H9 (cell line): ENCODE measurements around the gene KIF6. TPM values are rescaled to one million over a fixed set of nuclear protein-coding genes. Genes with fewer than 3 reads are reported as not detected.

Source experiments
- DNase-seq: peaks from one replicate; pipeline ENCODE4 v3.0.0-alpha.2; 2017
- H2AFZ ChIP-seq: one replicate; pipeline ENCODE4 v1.6.1; 2013; ENCODE audit warnings: mild to moderate bottlenecking, low read length, control low read depth, moderate library complexity
- H2AK5ac ChIP-seq: 2 replicates; pipeline ENCODE4 v1.6.1; 2013; ENCODE audit warnings: low read length, control low read depth, mixed read lengths; ENCODE audit not compliant: insufficient read length
- H2BK120ac ChIP-seq: one replicate; pipeline ENCODE4 v1.6.1; 2013; ENCODE audit warnings: low read depth, mild to moderate bottlenecking, low read length, control low read depth, inconsistent platforms; ENCODE audit not compliant: poor library complexity, severe bottlenecking
- H2BK12ac ChIP-seq: 2 replicates; pipeline ENCODE4 v1.6.1; 2013; ENCODE audit warnings: low read length, control low read depth, mixed read lengths, low read depth; ENCODE audit not compliant: insufficient read length
- H2BK15ac ChIP-seq: 2 replicates; pipeline ENCODE4 v1.6.1; 2013; ENCODE audit warnings: low read depth, low read length, control low read depth
- H2BK20ac ChIP-seq: one replicate; pipeline ENCODE4 v1.6.1; 2013; ENCODE audit warnings: low read depth, mild to moderate bottlenecking, low read length, control low read depth, inconsistent platforms; ENCODE audit not compliant: poor library complexity, severe bottlenecking
- H2BK5ac ChIP-seq: 2 replicates; pipeline ENCODE4 v1.6.1; 2013; ENCODE audit warnings: low read length, control low read depth, mixed read lengths; ENCODE audit not compliant: insufficient read length
- H3K14ac ChIP-seq: 2 replicates; pipeline ENCODE4 v1.6.1; 2013; ENCODE audit warnings: low read length, control low read depth; ENCODE audit not compliant: insufficient read depth
- H3K18ac ChIP-seq: 2 replicates; pipeline ENCODE4 v1.6.1; 2013; ENCODE audit warnings: low read depth, mild to moderate bottlenecking, mixed read lengths, low read length, control low read depth; ENCODE audit not compliant: insufficient read length
- H3K23ac ChIP-seq: 2 replicates; pipeline ENCODE4 v1.6.1; 2013; ENCODE audit warnings: low read length, control low read depth, mixed read lengths, low read depth; ENCODE audit not compliant: insufficient read length
- H3K23me2 ChIP-seq: 2 replicates; pipeline ENCODE4 v1.6.1; 2013; ENCODE audit warnings: low read depth, mild to moderate bottlenecking, mixed read lengths, low read length, control low read depth; ENCODE audit not compliant: insufficient read length, poor library complexity, severe bottlenecking
- H3K27ac ChIP-seq: 2 replicates; pipeline ENCODE4 v1.5.1; 2013; ENCODE audit warnings: low read length, control low read depth, mixed read lengths, low read depth; ENCODE audit not compliant: insufficient read length
- H3K27me3 ChIP-seq: 2 replicates; pipeline ENCODE4 v1.6.1; 2013; ENCODE audit warnings: low read length, control low read depth, inconsistent platforms; ENCODE audit not compliant: insufficient read depth
- H3K4ac ChIP-seq: 2 replicates; pipeline ENCODE4 v1.6.1; 2013; ENCODE audit warnings: low read depth, mild to moderate bottlenecking, control low read depth, inconsistent platforms, low read length, moderate library complexity
- H3K4me1 ChIP-seq: 2 replicates; pipeline ENCODE4 v1.6.1; 2013; ENCODE audit warnings: low read length, control low read depth, inconsistent platforms; ENCODE audit not compliant: insufficient read depth
- H3K4me2 ChIP-seq: 2 replicates; pipeline ENCODE4 v1.6.1; 2013; ENCODE audit warnings: low read length, control low read depth, mixed read lengths; ENCODE audit not compliant: insufficient read length, insufficient read depth
- H3K56ac ChIP-seq: 2 replicates; pipeline ENCODE4 v1.6.1; 2013; ENCODE audit warnings: low read depth, mild to moderate bottlenecking, mixed read lengths, low read length, control low read depth; ENCODE audit not compliant: insufficient read length
- H3K79me1 ChIP-seq: 2 replicates; pipeline ENCODE4 v1.6.1; 2013; ENCODE audit warnings: low read depth, mild to moderate bottlenecking, moderate library complexity, low read length, control low read depth, inconsistent platforms; ENCODE audit not compliant: insufficient read depth, poor library complexity, severe bottlenecking
- H3K79me2 ChIP-seq: 2 replicates; pipeline ENCODE4 v1.6.1; 2013; ENCODE audit warnings: low read length, control low read depth, inconsistent platforms; ENCODE audit not compliant: insufficient read depth
- H3K9ac ChIP-seq: 2 replicates; pipeline ENCODE4 v1.6.1; 2013; ENCODE audit warnings: low read length, control low read depth, mixed read lengths; ENCODE audit not compliant: insufficient read length; ENCODE audit errors: extremely low read depth
- H3K9me3 ChIP-seq: one replicate; pipeline ENCODE4 v1.6.1; 2013; ENCODE audit warnings: low read depth, low read length, inconsistent platforms; ENCODE audit not compliant: control insufficient read depth
- H3T11ph ChIP-seq: one replicate; pipeline ENCODE4 v1.6.1; 2013; ENCODE audit warnings: mild to moderate bottlenecking, low read length, control low read depth, inconsistent platforms
- H4K20me1 ChIP-seq: one replicate; pipeline ENCODE4 v1.6.1; 2013; ENCODE audit not compliant: control insufficient read depth, insufficient read length, insufficient read depth
- H4K5ac ChIP-seq: 2 replicates; pipeline ENCODE4 v1.6.1; 2013; ENCODE audit warnings: low read depth, mild to moderate bottlenecking, mixed read lengths, low read length, control low read depth; ENCODE audit not compliant: insufficient read length
- H4K8ac ChIP-seq: replicated peaks from 2 replicates; pipeline ENCODE4 v1.6.1; 2013; ENCODE audit warnings: low read length, control low read depth, mixed read lengths, low read depth; ENCODE audit not compliant: insufficient read length
- H4K91ac ChIP-seq: 2 replicates; pipeline ENCODE4 v1.6.1; 2013; ENCODE audit warnings: low read depth, mild to moderate bottlenecking, moderate library complexity, mixed read lengths, low read length, control low read depth; ENCODE audit not compliant: insufficient read length
- H3K27ac Mint-ChIP-seq, 3 experiments: 2 replicates in 2 of 3; 3 replicates in 1 of 3; pipeline ENCODE4 v1.8.0; 2020 to 2021; ENCODE audit warnings: mixed read lengths in 3 of 3, mild to moderate bottlenecking in 1 of 3, moderate library complexity in 1 of 3
- H3K27me3 Mint-ChIP-seq: 2 replicates; pipeline ENCODE4 v1.8.0; 2021; ENCODE audit warnings: low read depth, mild to moderate bottlenecking, moderate library complexity, mixed read lengths
- H3K36me3 Mint-ChIP-seq, 3 experiments: 2 replicates in 2 of 3; 3 replicates in 1 of 3; pipeline ENCODE4 v1.8.0; 2020 to 2021; ENCODE audit warnings: low read depth in 3 of 3, mixed read lengths in 3 of 3; ENCODE audit not compliant: insufficient read depth in 1 of 3
- H3K4me1 Mint-ChIP-seq, 2 experiments: 2 replicates each; pipeline ENCODE4 v1.8.0; 2020; ENCODE audit warnings: mixed read lengths in 2 of 2
- H3K4me3 Mint-ChIP-seq, 2 experiments: 2 replicates in 1 of 2; 3 replicates in 1 of 2; pipeline ENCODE4 v1.8.0; 2020 to 2021; ENCODE audit warnings: mild to moderate bottlenecking in 2 of 2, mixed read lengths in 2 of 2, moderate library complexity in 1 of 2
- H3K9me3 Mint-ChIP-seq, 2 experiments: 2 replicates in 1 of 2; 3 replicates in 1 of 2; pipeline ENCODE4 v1.8.0; 2020; ENCODE audit warnings: mild to moderate bottlenecking in 2 of 2, mixed read lengths in 2 of 2, moderate library complexity in 1 of 2
- WGBS: extraction: QIAGEN DNeasy Blood & Tissue Kit; methylation state at CpG from one replicate; pipeline ENCODE4 v1.1.7; 2013; ENCODE audit warnings: missing lambda C conversion rate, low lambda C conversion rate, mixed read lengths; ENCODE audit not compliant: insufficient read length; ENCODE audit errors: extremely low coverage; 5-methylcytosine and 5-hydroxymethylcytosine counted together
- total RNA-seq: library from RNA; stranded (reverse); gene quantifications from 2 replicates; pipeline ENCODE4 v1.2.1, GENCODE V29; 2021
- TF ChIP-seq, protein P1 (sequence below): fragments of 200-600 bp; sonication (generic); conservative IDR thresholded peaks from 3 replicates; pipeline ENCODE4 v1.8.0; 2021; ENCODE audit warnings: antibody characterized with exemption, mild to moderate bottlenecking

The KIF6 gene
- total RNA-seq, 1 experiment from 2014 or later: 0.63 TPM

DNA sequence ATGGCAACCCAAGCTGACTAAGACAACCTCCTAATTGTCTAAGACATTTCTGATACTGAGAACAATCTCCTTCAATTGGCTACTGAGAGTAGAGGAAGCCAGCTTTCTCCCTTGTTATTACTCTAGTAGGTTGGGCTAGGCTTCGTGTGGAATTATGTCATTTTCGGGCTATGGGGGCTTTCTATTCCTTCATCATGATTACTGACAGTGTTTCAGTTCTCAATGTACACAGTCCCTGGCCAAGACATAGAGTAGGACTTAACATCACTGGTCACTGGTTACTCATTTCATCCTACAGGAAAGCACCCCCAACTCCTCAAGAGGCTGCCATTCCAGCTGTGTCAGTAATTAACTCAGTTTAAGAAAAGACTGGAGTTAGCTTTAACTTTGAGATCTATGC is 100.0 kb downstream of the KIF6 start:
- no peak overlapping the region for H3K14ac ChIP-seq
- no peaks in the 10 kb centered on the region for H3K79me2 ChIP-seq
- H3K4me2 ChIP-seq: no peak overlapping the region
- H3K23me2 ChIP-seq: no peaks in the 10 kb centered on the region
- Mint-ChIP-seq H3K27me3 (no peaks in the 10 kb centered on the region), H3K4me1 (peaks cover 6% of the 10 kb centered on the region in 2 experiments), H3K4me3 (no peak overlapping the region), H3K9me3 (no peaks in the 10 kb centered on the region), H3K27ac (no peak overlapping the region), H3K36me3 (no peaks in the 10 kb centered on the region)
- no peak overlapping the region for H2BK12ac ChIP-seq
- no peak overlapping the region for H3T11ph ChIP-seq
- H4K20me1 ChIP-seq: no peaks in the 10 kb centered on the region
- no peak overlapping the region for H3K27ac ChIP-seq
- H2BK5ac ChIP-seq: no peak overlapping the region
- H3K27me3 ChIP-seq: no peaks in the 10 kb centered on the region
- H4K8ac ChIP-seq: no peak overlapping the region
- no peak overlapping the region for H3K9ac ChIP-seq
- H4K5ac ChIP-seq: no peak overlapping the region
- no peak for DNase-seq
- H3K56ac ChIP-seq: no peak overlapping the region
- no peaks in the 10 kb centered on the region for H3K79me1 ChIP-seq
- no peak overlapping the region for H2BK15ac ChIP-seq
- no peak overlapping the region for H2AK5ac ChIP-seq
- no peak overlapping the region for H2BK20ac ChIP-seq
- H3K4me1 ChIP-seq: no peaks in the 10 kb centered on the region
- H3K9me3 ChIP-seq: no peaks in the 10 kb centered on the region
- no peak overlapping the region for H3K23ac ChIP-seq
- H2BK120ac ChIP-seq: no peak overlapping the region
- H4K91ac ChIP-seq: no peak overlapping the region
- WGBS: no CpG with 5 or more reads among the region's 2 CpGs
- TF ChIP-seq, protein P1, sequence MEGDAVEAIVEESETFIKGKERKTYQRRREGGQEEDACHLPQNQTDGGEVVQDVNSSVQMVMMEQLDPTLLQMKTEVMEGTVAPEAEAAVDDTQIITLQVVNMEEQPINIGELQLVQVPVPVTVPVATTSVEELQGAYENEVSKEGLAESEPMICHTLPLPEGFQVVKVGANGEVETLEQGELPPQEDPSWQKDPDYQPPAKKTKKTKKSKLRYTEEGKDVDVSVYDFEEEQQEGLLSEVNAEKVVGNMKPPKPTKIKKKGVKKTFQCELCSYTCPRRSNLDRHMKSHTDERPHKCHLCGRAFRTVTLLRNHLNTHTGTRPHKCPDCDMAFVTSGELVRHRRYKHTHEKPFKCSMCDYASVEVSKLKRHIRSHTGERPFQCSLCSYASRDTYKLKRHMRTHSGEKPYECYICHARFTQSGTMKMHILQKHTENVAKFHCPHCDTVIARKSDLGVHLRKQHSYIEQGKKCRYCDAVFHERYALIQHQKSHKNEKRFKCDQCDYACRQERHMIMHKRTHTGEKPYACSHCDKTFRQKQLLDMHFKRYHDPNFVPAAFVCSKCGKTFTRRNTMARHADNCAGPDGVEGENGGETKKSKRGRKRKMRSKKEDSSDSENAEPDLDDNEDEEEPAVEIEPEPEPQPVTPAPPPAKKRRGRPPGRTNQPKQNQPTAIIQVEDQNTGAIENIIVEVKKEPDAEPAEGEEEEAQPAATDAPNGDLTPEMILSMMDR: no peak
- no peak overlapping the region for H3K4ac ChIP-seq
- no peak overlapping the region for H2AFZ ChIP-seq
- no peak overlapping the region for H3K18ac ChIP-seq
